NCI-H146 (cell line): ENCODE measurements around the gene STK4.
"Not testable (repeated sequence)": the region's sequence is repeated elsewhere in the genome, so short reads cannot be mapped to it uniquely, and the experiment has no call there.

Experiments used
- DNase-seq: peaks from one replicate; lab custom pipeline; 2025; lab: John Stamatoyannopoulos, UW

Gene STK4

GRCh38 chr20:44988631-44989171 lies 22.4 kb downstream of the STK4 start:
- no peak for DNase-seq

- no peak for DNase-seq
Observed at GRCh38 chr20:44990425-44990824, 24.1 kb downstream of the STK4 start.

DNA sequence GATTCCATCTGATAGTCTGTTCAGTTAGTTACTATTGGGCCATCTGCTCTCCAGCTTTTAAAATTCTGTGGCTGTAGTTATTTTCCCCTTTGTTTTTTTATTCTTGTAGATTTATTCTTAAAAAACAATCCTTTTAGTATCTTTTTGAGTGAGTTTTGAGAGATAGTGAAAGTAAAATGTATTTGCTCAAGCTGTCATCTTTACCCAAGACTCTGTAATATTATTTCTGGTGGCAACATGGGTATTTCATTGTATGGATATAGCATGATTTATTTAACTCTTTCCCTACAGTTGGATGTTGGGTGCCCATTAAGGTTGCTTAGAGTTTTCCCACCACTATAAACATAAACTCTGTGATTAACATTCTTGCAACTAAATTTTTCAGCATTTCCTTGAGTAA lies 24.6 kb downstream of the STK4 start:
- DNase-seq, result no peak

GRCh38 chr20:44993343-44993742 lies 27.0 kb downstream of the STK4 start:
- no peak for DNase-seq

DNA sequence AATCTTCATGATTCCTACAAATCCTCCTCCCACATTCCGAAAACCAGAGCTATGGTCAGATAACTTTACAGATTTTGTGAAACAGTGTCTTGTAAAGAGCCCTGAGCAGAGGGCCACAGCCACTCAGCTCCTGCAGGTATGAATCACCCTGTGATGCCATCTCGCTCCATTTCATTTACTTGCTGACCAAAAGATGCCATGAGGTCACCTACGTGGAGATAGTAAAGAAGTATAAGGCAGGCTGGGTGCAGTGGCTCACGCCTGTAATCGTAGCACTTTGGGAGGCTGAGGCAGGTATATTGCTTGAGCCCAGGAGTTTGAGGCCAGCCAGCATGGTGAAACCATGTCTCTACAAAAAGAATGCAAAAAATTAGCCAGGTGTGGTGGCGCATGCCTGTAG lies 30.9 kb downstream of the STK4 start:
- DNase-seq, result no peak

- DNase-seq, result no peak
Observed at GRCh38 chr20:44997668-44998067, 31.4 kb downstream of the STK4 start.

- no peak for DNase-seq
Observed at GRCh38 chr20:45008521-45009049, 42.3 kb downstream of the STK4 start.

- no peak for DNase-seq
Observed at GRCh38 chr20:45010399-45010828, 44.1 kb downstream of the STK4 start.

DNA sequence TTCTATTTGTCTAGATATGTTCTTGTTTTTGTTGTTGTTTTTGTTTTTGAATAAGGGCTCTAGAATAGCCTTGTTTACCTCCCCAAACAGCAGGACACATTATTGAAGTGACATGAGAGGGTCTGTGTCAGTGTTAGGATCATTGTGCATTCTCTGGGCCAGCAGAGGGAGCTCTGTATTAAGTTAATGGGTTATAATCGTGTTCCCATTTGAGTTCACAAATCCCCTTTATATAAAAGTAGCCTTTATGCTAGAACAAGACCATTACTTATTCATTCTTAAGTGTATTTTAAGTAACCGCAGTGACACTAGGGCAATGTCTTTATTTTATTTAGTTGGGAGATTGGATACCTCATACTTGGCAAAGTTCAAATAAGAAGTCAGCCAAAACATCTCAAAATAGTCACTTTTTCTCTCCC lies 44.8 kb downstream of the STK4 start:
- DNase-seq, result peak; percentile 61

DNA sequence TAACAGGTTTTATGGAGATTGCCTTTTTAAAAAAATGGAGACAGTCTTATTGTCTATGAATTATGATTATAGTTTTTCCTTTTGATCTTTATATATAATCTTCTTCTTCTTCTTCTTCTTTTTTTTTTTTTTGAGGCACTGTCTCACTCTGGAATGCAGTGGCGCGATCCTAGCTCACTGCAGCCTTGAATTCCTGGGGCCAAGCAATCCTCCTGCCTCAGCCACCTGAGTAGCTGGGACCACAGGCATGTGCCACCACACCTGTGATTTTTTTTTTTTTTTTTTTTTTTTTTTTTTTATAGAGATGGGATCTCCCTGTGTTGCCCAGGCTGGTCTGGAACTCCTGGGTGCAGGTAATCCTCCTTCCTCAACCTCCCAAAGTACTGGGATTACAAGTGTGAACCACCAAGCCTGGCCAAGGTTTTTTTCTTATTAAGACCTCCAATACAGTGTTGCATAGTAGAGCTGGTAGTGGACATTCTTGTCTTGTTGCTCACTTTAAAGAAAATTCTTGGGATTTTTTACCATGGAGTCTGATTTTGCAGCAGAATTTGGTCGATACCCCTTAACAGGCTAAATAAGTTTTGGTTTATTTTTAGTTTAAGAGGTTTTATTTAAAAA lies 46.5 kb downstream of the STK4 start:
- no peak for DNase-seq

DNA sequence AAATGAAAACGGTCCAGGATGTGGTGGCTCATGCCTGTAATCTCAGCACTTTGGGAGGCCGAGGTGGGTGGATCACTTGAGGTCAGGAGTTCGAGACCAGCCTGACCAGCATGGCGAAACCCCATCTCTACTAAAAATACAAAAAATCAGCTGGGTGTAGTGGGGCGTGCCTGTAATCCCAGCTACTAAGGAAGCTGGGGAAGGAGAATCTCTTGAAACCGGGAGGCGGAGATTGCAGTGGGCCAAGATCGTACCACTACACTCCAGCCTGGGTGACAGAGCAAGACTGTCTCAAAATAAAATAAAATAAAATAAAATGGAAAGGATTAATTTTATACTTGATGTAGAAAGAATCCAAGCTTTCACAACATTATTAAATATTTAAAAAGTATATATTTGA lies 47.8 kb downstream of the STK4 start:
- not testable (repeated sequence) for DNase-seq

- DNase-seq, result no peak
Observed at GRCh38 chr20:45014671-45015415, 48.5 kb downstream of the STK4 start.

GRCh38 chr20:45016089-45016671 lies 49.9 kb downstream of the STK4 start:
- no peak for DNase-seq

DNA sequence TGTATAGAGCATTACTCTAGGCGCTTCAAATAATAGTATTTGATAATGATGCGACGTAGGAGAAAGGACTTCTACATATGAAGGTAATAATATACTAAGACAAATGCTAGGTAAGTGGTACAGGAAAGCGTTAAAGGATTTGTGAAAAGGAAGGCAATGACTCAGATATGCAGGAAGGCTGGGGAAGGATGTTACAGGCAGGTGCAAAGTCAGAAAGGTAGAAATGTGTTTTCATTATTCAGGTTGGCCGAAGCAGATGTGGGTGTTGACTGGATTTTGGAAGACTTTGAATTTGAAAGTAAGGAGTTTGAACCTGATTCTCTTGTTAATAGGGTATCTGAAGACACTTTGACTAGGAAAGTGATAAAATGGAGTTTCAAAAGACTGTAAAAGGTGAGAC lies 51.0 kb downstream of the STK4 start:
- DNase-seq, result no peak

GRCh38 chr20:45017857-45018256 lies 51.5 kb downstream of the STK4 start:
- DNase-seq, result no peak

DNA sequence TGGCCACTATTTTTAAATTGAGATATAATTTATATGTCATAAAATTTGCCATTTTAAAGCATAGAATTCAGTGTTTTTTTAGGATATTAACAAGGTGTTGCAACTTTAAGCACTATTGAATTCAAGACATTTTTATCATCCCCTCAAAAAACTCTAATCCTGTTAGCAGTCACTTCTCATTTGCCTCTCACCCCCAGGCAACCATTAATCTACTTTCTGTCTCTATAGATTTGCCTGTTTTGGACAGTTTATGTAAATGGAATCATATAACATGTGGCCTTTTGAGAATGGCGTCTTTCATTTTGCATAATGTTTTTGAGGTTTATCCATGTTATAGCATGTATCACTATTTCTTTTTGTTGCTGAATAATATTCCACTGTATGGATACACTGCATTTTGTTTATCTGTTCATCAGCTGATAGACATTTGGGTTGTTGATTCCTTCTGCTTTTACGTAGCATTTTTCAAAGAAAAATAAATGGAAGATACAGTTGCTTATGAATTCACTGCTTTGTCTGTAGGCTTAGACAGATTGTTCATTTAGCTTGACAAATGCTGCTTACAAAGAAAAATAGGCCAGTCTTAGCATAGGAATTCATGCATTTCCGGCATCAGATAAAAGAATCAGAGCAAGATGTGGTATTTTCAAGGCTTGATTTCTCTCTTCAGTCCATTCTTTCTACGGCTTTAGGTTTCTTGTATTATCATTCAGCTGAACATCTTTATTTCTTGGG lies 52.9 kb downstream of the STK4 start:
- DNase-seq, result no peak

GRCh38 chr20:45019762-45020123 lies 53.4 kb downstream of the STK4 start:
- DNase-seq, result no peak

DNA sequence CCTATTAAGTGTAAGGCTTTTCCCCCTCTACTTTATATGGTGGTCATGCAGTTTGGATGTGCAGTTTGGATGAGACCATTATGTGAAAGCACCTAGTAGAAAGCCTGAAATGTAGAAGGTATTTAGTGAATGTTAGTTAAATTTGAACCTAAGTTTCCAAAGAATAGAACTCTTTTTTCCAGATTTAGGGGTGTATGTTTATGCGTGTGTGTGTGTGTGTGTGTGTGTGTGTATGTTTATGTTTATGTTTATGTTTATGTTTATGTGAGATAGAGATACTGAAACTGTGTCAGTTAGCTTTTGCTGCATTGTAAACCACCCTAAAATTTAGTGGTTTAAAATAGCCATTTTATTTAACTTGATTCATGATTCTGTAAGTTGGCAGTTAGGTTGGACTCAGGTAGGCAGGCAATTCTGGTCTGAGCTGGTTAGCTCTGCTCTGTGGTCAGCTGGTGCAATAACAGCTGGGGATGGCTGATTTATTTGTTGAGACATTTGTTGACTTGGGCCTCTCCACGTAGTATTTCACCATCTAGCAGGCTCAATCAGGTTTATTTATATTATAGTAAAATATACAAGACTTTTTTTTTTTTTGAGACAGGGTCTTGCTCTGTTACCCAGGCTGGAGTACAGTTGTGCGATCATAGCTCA lies 54.0 kb downstream of the STK4 start:
- no peak for DNase-seq

GRCh38 chr20:45021631-45022030 lies 55.3 kb downstream of the STK4 start:
- DNase-seq, result no peak

GRCh38 chr20:45023140-45023539 lies 56.8 kb downstream of the STK4 start:
- not testable (repeated sequence) for DNase-seq

- DNase-seq, result no peak
Observed at GRCh38 chr20:45028424-45029136, 62.3 kb downstream of the STK4 start.
